IMR-90 (cell line): ENCODE measurements around the gene PTRHD1. TPM values are rescaled to one million over a fixed set of nuclear protein-coding genes. Genes with fewer than 3 reads are reported as not detected.

ENCODE experiments used
- ATAC-seq: fragments of 200-7000 bp; cut with Tn5 transposase; 2 replicates; pipeline ENCODE4 v1.9.1; 2020; ENCODE audit warnings: low read depth, mild to moderate bottlenecking, moderate library complexity
- BruUV-seq: library from RNA; stranded (reverse); fragments of 400-500 nt; replicated peaks from 2 replicates; lab custom pipeline; 2021; lab: Mats Ljungman, UMichigan
- CTCF ChIA-PET: fragments of 300-600 bp; formaldehyde crosslinking; extraction: SDS; loops from one replicate; lab custom pipeline; 2021; ENCODE audit warnings: antibody characterized with exemption; lab: Yijun Ruan, JAX
- POLR2A ChIA-PET: fragments of 300-600 bp; sonication (Branson Sonifier 250); formaldehyde crosslinking; loops from one replicate; lab custom pipeline; 2022; ENCODE audit warnings: antibody characterized with exemption; ENCODE audit not compliant: unreplicated experiment; lab: Charles Lee
- DNase-seq: peaks from one replicate; pipeline ENCODE4 v3.0.0; 2013
- H2AFZ ChIP-seq: replicated peaks from 2 replicates; pipeline ENCODE3; 2013; ENCODE audit warnings: low read length, mild to moderate bottlenecking; ENCODE audit not compliant: poor library complexity
- H2AK5ac ChIP-seq: 2 replicates; pipeline ENCODE4 v1.6.1; 2013; ENCODE audit warnings: low read depth, low read length, inconsistent platforms
- H2AK9ac ChIP-seq: replicated peaks from 2 replicates; pipeline ENCODE3; 2013; ENCODE audit warnings: mild to moderate bottlenecking, low read depth, low read length, moderate library complexity; ENCODE audit not compliant: poor library complexity
- H2BK120ac ChIP-seq: 2 replicates; pipeline ENCODE4 v1.6.1; 2013; ENCODE audit warnings: low read depth, low read length, inconsistent platforms
- H2BK15ac ChIP-seq: 3 replicates; pipeline ENCODE4 v1.6.1; 2013; ENCODE audit warnings: low read depth, low read length, inconsistent platforms
- H2BK20ac ChIP-seq: 2 replicates; pipeline ENCODE4 v1.6.1; 2013; ENCODE audit warnings: low read depth, mild to moderate bottlenecking, inconsistent platforms, low read length, moderate library complexity
- H2BK5ac ChIP-seq: 2 replicates; pipeline ENCODE4 v1.6.1; 2013; ENCODE audit warnings: mild to moderate bottlenecking, low read depth, low read length, inconsistent platforms; ENCODE audit not compliant: poor library complexity, severe bottlenecking
- H3K14ac ChIP-seq: replicated peaks from 2 replicates; pipeline ENCODE4 v1.6.1; 2013; ENCODE audit warnings: low read depth, low read length, inconsistent platforms
- H3K18ac ChIP-seq: 2 replicates; pipeline ENCODE4 v1.6.1; 2013; ENCODE audit warnings: low read depth, low read length, control low read depth
- H3K23ac ChIP-seq: 2 replicates; pipeline ENCODE4 v1.6.1; 2013; ENCODE audit warnings: low read depth, low read length, inconsistent platforms
- H3K27ac ChIP-seq: 2 replicates; pipeline ENCODE4 v1.5.1; 2013; ENCODE audit warnings: mild to moderate bottlenecking, control low read depth, low read length; ENCODE audit not compliant: insufficient read depth
- H3K27me3 ChIP-seq: 2 replicates; pipeline ENCODE4 v1.6.1; 2013; ENCODE audit warnings: low read length; ENCODE audit not compliant: control insufficient read depth, insufficient read depth
- H3K36me3 ChIP-seq: 2 replicates; pipeline ENCODE4 v1.6.1; 2013; ENCODE audit warnings: low read length, mixed read lengths; ENCODE audit not compliant: control insufficient read depth, insufficient read depth
- H3K4ac ChIP-seq: 2 replicates; pipeline ENCODE4 v1.6.1; 2013; ENCODE audit warnings: low read depth, low read length, inconsistent platforms
- H3K4me1 ChIP-seq: 2 replicates; pipeline ENCODE4 v1.6.1; 2013; ENCODE audit warnings: low read length, mixed read lengths; ENCODE audit not compliant: control insufficient read depth, insufficient read depth
- H3K4me2 ChIP-seq: 2 replicates; pipeline ENCODE4 v1.6.1; 2013; ENCODE audit warnings: low read depth, mild to moderate bottlenecking, control low read depth, low read length, moderate library complexity
- H3K4me3 ChIP-seq: 2 replicates; pipeline ENCODE4 v1.5.1; 2013; ENCODE audit warnings: low read depth, mild to moderate bottlenecking, control low read depth, low read length, moderate library complexity; ENCODE audit not compliant: insufficient read depth
- H3K56ac ChIP-seq: 2 replicates; pipeline ENCODE4 v1.6.1; 2013; ENCODE audit warnings: low read length, inconsistent platforms; ENCODE audit not compliant: insufficient read depth; ENCODE audit errors: extremely low read depth
- H3K79me1 ChIP-seq, 2 experiments: 2 replicates each; pipeline ENCODE4 v1.6.1; 2013; ENCODE audit warnings: low read length in 2 of 2, inconsistent platforms in 1 of 2, low read depth in 1 of 2
- H3K9ac ChIP-seq: 2 replicates; pipeline ENCODE4 v1.6.1; 2013; ENCODE audit warnings: low read depth, low read length, control low read depth
- H3K9me1 ChIP-seq: 2 replicates; pipeline ENCODE4 v1.6.1; 2013; ENCODE audit warnings: low read length, inconsistent platforms; ENCODE audit not compliant: insufficient read depth
- H3K9me3 ChIP-seq: 2 replicates; pipeline ENCODE4 v1.6.1; 2013; ENCODE audit warnings: low read length; ENCODE audit not compliant: control insufficient read depth, insufficient read depth
- H4K20me1 ChIP-seq: 2 replicates; pipeline ENCODE4 v1.6.1; 2013; ENCODE audit warnings: low read length, inconsistent platforms; ENCODE audit not compliant: insufficient read depth
- H4K5ac ChIP-seq: 2 replicates; pipeline ENCODE4 v1.6.1; 2013; ENCODE audit warnings: mild to moderate bottlenecking, low read depth, low read length, control low read depth
- H4K8ac ChIP-seq, 2 experiments: 2 replicates each; pipeline ENCODE4 v1.6.1; 2013; ENCODE audit warnings: low read depth in 2 of 2, low read length in 2 of 2, control low read depth in 1 of 2, inconsistent platforms in 1 of 2
- H4K91ac ChIP-seq: 2 replicates; pipeline ENCODE4 v1.6.1; 2013; ENCODE audit warnings: low read depth, low read length, inconsistent platforms; ENCODE audit not compliant: insufficient read depth
- CHD1 ChIP-seq: IDR thresholded peaks from 2 replicates; pipeline ENCODE4 v1.6.1; 2012; ENCODE audit warnings: low read depth, low read length, improper control_type of control experiment
- RFX5 ChIP-seq: IDR thresholded peaks from 2 replicates; pipeline ENCODE4 v1.8.0; 2012; ENCODE audit warnings: low read depth, mild to moderate bottlenecking, low read length, moderate library complexity
- SMC3 ChIP-seq: fragments of 150-350 bp; IDR thresholded peaks from 2 replicates; pipeline ENCODE4 v1.6.1; 2016; ENCODE audit warnings: low read depth, mild to moderate bottlenecking, antibody characterized with exemption, low read length, moderate library complexity
- USF2 ChIP-seq: fragments of 150-350 bp; IDR thresholded peaks from 2 replicates; pipeline ENCODE4 v1.6.1; 2017; ENCODE audit warnings: mild to moderate bottlenecking, antibody characterized with exemption, low read length, low read depth
- WGBS, 2 experiments: methylation state at CpG; one replicate each; pipeline versions ENCODE4 v1.1.5 to v1.1.7; 2013; ENCODE audit warnings: missing lambda C conversion rate in 2 of 2; ENCODE audit not compliant: insufficient read length in 1 of 2; ENCODE audit errors: extremely low coverage in 2 of 2; 5-methylcytosine and 5-hydroxymethylcytosine counted together
- dilution Hi-C: fragments of 300-500 bp; cut with HindIII; formaldehyde crosslinking; loops from one replicate; pipeline ENCODE4 v1.14.3; 2018; ENCODE audit warnings: low sequenced_read_pairs; ENCODE audit not compliant: unreplicated experiment
- in situ Hi-C: fragments of 300-500 bp; cut with MboI; formaldehyde crosslinking; loops from 3 replicates; pipeline ENCODE4 v1.14.3; 2019; ENCODE audit warnings: low sequenced_read_pairs, inconsistent platforms, mixed read lengths
- intact Hi-C: fragments of 100-400 bp; cut with micrococcal nuclease; formaldehyde crosslinking; loops from 2 replicates; pipeline ENCODE4 v1.10.0; 2022
- polyA plus RNA-seq, 3 experiments: library from polyadenylated mRNA; depleted of rRNA; stranded (reverse); fragments of >200 nt; gene quantifications; 2 replicates each; pipeline ENCODE4 v1.2.3, GENCODE V29; 2012; ENCODE audit warnings: low replicate concordance in 1 of 3
- total RNA-seq: library from RNA; depleted of rRNA; stranded (reverse); fragments of >200 nt; gene quantifications from 2 replicates; pipeline ENCODE4 v1.2.3, GENCODE V29; 2012

The PTRHD1 gene
- total and polyA plus RNA-seq, 2 of the 4 experiments (the other 2 are of a cell fraction), result 11.7 to 30.9 TPM

- no TSS peak for BruUV-seq
- no peak overlapping the region for H3K4me2 ChIP-seq
- in situ Hi-C loops, result no loop called here
- ATAC-seq (no peak), DNase-seq (no peak)
- no peak overlapping the region for H4K8ac ChIP-seq
- no peak overlapping the region for H2BK20ac ChIP-seq
- no peak overlapping the region for H2AK5ac ChIP-seq
- H3K56ac ChIP-seq, result no peak overlapping the region
- peaks cover 3% of the 10 kb centered on the region; the same call in 1 of the 2 replicates for H3K9me1 ChIP-seq
- WGBS, 2 experiments, result no CpG with 5 or more reads among the region's 1 CpG
- no peak overlapping the region for H2BK5ac ChIP-seq
- no peaks in the 10 kb centered on the region for H3K79me1 ChIP-seq
- H3K36me3 ChIP-seq, result peaks cover 6% of the 10 kb centered on the region
- POLR2A ChIA-PET, result no interaction called here
- TF ChIP-seq SMC3, result no peak
- no peak for TF ChIP-seq CHD1
- TF ChIP-seq USF2, result no peak
- TF ChIP-seq RFX5, result no peak
- peaks cover under 1% of the 10 kb centered on the region; the same call in 1 of the 2 replicates for H3K4me1 ChIP-seq
- CTCF ChIA-PET, result no interaction called here
- intact Hi-C loops, result no loop called here
- H3K27ac ChIP-seq, result no peak overlapping the region
- no peak overlapping the region for H3K4me3 ChIP-seq
- H4K91ac ChIP-seq, result no peak overlapping the region
- dilution Hi-C loops, result no loop called here
- no peak overlapping the region for H2BK120ac ChIP-seq
- no peaks in the 10 kb centered on the region for H4K20me1 ChIP-seq
- H3K27me3 ChIP-seq, result no peaks in the 10 kb centered on the region
- no peak overlapping the region for H3K14ac ChIP-seq
- H3K23ac ChIP-seq, result no peak overlapping the region
- no peak overlapping the region for H3K9ac ChIP-seq
- H2BK15ac ChIP-seq, result no peak overlapping the region
- H2AFZ ChIP-seq, result no peak overlapping the region
- no peak overlapping the region for H3K18ac ChIP-seq
- H2AK9ac ChIP-seq, result no peak overlapping the region
- H3K4ac ChIP-seq, result no peak overlapping the region
- H3K9me3 ChIP-seq, result no peaks in the 10 kb centered on the region
- no peak overlapping the region for H4K5ac ChIP-seq
Measured at GRCh38 chr2:24756789-24757188, 36.4 kb downstream of the PTRHD1 start.
